A673 (cell line): ENCODE measurements around the gene ZNF322. TPM values are rescaled to one million over a fixed set of nuclear protein-coding genes. Genes with fewer than 3 reads are reported as not detected.
"Not testable (repeated sequence)": the region's sequence is repeated elsewhere in the genome, so short reads cannot be mapped to it uniquely, and the experiment has no call there.

Source experiments
- Bru-seq: library from RNA; stranded (reverse); fragments of 400-500 nt; gene quantifications from one replicate; lab custom pipeline; 2021; lab: Mats Ljungman, UMichigan
- BruChase-seq, 2 experiments: library from RNA; stranded (reverse); fragments of 400-500 nt; gene quantifications; one replicate each; lab custom pipeline; 2021; lab: Mats Ljungman, UMichigan
- BruUV-seq: library from RNA; stranded (reverse); fragments of 400-500 nt; replicated peaks from 2 replicates; lab custom pipeline; 2021; lab: Mats Ljungman, UMichigan
- CTCF ChIA-PET: fragments of 300-600 bp; sonication (Branson Sonifier 250); formaldehyde crosslinking; loops from one replicate; lab custom pipeline; 2022; ENCODE audit warnings: antibody characterized with exemption; lab: Charles Lee
- POLR2A ChIA-PET: fragments of 300-600 bp; sonication (Branson Sonifier 250); formaldehyde crosslinking; loops from one replicate; lab custom pipeline; 2022; ENCODE audit warnings: antibody characterized with exemption; ENCODE audit not compliant: low non-redundant PET; lab: Charles Lee
- DNase-seq: peaks from one replicate; pipeline ENCODE4 v3.0.0-alpha.2; 2015; ENCODE audit warnings: low spot score
- H3K27ac ChIP-seq: fragments of 200-600 bp; sonication (generic); 2 replicates; pipeline ENCODE4 v1.5.1; 2016; ENCODE audit warnings: mixed run types, low read depth, mild to moderate bottlenecking, mixed read lengths, antibody characterized with exemption, low read length; ENCODE audit not compliant: poor library complexity, severe bottlenecking
- H3K27me3 ChIP-seq: fragments of 200-600 bp; sonication (generic); replicated peaks from 2 replicates; pipeline ENCODE4 v1.6.1; 2017; ENCODE audit warnings: mixed run types, low read depth, mild to moderate bottlenecking, mixed read lengths, antibody characterized with exemption, low read length; ENCODE audit not compliant: insufficient read depth, poor library complexity
- H3K36me3 ChIP-seq: fragments of 200-600 bp; sonication (generic); 2 replicates; pipeline ENCODE4 v1.6.1; 2016; ENCODE audit warnings: mixed run types, mild to moderate bottlenecking, mixed read lengths, antibody characterized with exemption, low read length; ENCODE audit not compliant: insufficient read depth, poor library complexity, severe bottlenecking
- H3K4me1 ChIP-seq: fragments of 200-600 bp; sonication (generic); 2 replicates; pipeline ENCODE4 v1.6.1; 2017; ENCODE audit warnings: mixed run types, mild to moderate bottlenecking, mixed read lengths, antibody characterized with exemption, low read length; ENCODE audit not compliant: insufficient read depth, poor library complexity, severe bottlenecking
- H3K4me3 ChIP-seq: fragments of 200-600 bp; sonication (generic); 2 replicates; pipeline ENCODE4 v1.5.1; 2016; ENCODE audit warnings: low read depth, mixed run types, mild to moderate bottlenecking, mixed read lengths, low read length; ENCODE audit not compliant: poor library complexity, severe bottlenecking
- H3K9me3 ChIP-seq: fragments of 200-600 bp; sonication (generic); 2 replicates; pipeline ENCODE4 v1.6.1; 2016; ENCODE audit warnings: mixed run types, low read depth, mild to moderate bottlenecking, mixed read lengths, antibody characterized with exemption, low read length; ENCODE audit not compliant: poor library complexity, severe bottlenecking
- EZH2 ChIP-seq: fragments of 200-600 bp; sonication (generic); IDR thresholded peaks from 2 replicates; pipeline ENCODE4 v1.6.1; 2017; ENCODE audit warnings: borderline replicate concordance, low read depth, mild to moderate bottlenecking, mixed read lengths, antibody characterized with exemption, low read length; ENCODE audit not compliant: poor library complexity, severe bottlenecking
- intact Hi-C: fragments of 100-400 bp; cut with micrococcal nuclease; formaldehyde crosslinking; loops from one replicate; pipeline ENCODE4 v1.10.0; 2022; ENCODE audit not compliant: unreplicated experiment
- long read RNA-seq: library from polyadenylated mRNA; stranded (forward); transcript quantifications from one replicate; pipeline ENCODE4 v2.0.0, GENCODE V29; 2022
- total RNA-seq: library from RNA; stranded (reverse); gene quantifications from 2 replicates; pipeline ENCODE4 v1.2.3, GENCODE V29; 2021
- TF ChIP-seq, protein P1 (sequence below): fragments of 300-800, 200-600 bp; sonication (generic); conservative IDR thresholded peaks from 2 replicates; pipeline ENCODE4 v1.5.1; 2017; ENCODE audit warnings: low read depth, mild to moderate bottlenecking, antibody characterized with exemption, low read length, moderate library complexity, mixed read lengths

Gene ZNF322
- total RNA-seq (18.1 and 21.5 TPM in 2 replicates), Bru-seq, nascent RNA (percentile 79 among the genes with signal in this experiment), BruChase-seq, experiment 1, labeled RNA remaining after a 2-hour chase (percentile 73 among the genes with signal in this experiment), BruChase-seq, experiment 2, labeled RNA remaining after a 6-hour chase (percentile 52 among the genes with signal in this experiment)
- long read RNA-seq, full-length matches to known transcripts, result 21 of 35 reads
- long read RNA-seq, partial matches to known transcripts, result 2 of 35 reads
- long read RNA-seq, other reads (novel, unspliced or antisense), result 12 of 35 reads

DNA sequence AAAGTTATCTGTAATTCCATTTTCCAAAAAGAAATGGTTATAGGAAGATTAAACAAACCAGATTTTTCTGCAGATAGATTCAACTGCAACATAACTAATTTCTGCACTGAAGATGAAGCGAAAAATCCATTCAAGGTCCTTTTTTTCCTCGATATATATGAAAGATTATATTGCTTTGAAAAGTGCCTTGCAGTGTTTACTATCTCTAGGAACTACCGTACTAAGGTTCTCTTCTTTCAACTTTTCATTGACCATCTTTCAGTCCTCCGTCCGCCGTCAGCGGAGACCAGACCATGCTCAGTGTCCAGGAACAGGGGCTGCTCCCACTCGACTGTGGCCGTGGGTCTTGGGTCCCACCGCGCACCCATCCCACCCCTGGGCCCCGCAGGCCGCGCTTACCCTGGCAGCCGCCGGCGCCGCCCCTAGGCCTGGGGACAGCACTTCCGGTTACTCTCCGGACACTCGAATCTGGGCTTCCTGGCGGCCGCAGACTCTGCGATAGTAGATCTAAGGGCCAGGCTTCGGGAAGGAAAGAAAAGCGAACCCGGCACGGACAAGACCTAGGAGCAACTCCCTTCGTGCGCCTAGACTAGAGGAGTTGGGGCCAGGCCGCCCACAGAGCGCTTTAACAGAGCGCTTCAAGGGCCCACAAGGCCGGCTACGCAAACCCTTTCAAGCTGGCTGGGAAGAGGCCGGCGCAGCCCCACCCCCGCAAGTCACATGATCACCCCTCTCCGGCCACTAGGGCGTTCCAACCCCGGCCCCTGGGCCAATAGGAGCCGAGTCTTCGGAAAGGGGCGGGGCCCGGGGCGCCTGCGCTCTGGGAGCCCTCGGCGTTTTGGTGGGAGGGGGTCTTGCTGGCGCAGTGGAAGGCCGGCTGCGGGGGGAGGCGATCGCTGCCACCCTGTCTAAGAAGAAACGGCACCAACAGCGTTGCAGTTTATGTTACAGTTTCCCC, at the start of gene ZNF322:
Gene ZNF322 (minus strand): TSS at position 705 of the 958 bp plus-strand sequence. CDS start 21,193 bp downstream, outside the sequence.
- no peak for TF ChIP-seq EZH2
- TF ChIP-seq, protein P1, sequence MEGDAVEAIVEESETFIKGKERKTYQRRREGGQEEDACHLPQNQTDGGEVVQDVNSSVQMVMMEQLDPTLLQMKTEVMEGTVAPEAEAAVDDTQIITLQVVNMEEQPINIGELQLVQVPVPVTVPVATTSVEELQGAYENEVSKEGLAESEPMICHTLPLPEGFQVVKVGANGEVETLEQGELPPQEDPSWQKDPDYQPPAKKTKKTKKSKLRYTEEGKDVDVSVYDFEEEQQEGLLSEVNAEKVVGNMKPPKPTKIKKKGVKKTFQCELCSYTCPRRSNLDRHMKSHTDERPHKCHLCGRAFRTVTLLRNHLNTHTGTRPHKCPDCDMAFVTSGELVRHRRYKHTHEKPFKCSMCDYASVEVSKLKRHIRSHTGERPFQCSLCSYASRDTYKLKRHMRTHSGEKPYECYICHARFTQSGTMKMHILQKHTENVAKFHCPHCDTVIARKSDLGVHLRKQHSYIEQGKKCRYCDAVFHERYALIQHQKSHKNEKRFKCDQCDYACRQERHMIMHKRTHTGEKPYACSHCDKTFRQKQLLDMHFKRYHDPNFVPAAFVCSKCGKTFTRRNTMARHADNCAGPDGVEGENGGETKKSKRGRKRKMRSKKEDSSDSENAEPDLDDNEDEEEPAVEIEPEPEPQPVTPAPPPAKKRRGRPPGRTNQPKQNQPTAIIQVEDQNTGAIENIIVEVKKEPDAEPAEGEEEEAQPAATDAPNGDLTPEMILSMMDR, result no peak
- intact Hi-C loops, result no loop called here
- Histone ChIP-seq H3K27ac (peak within 1 kb of the TSS; percentile 71), H3K4me1 (no peaks in the 10 kb centered on the region), H3K9me3 (no peaks in the 10 kb centered on the region), H3K36me3 (peaks cover 5% of the 10 kb centered on the region), H3K4me3 (peak within 1 kb of the TSS; percentile 76), H3K27me3 (peaks cover 9% of the 10 kb centered on the region)
- CTCF ChIA-PET, result no interaction called here
- BruUV-seq, result no TSS peak
- peak; percentile 96 for DNase-seq
- POLR2A ChIA-PET, result no interaction called here

DNA sequence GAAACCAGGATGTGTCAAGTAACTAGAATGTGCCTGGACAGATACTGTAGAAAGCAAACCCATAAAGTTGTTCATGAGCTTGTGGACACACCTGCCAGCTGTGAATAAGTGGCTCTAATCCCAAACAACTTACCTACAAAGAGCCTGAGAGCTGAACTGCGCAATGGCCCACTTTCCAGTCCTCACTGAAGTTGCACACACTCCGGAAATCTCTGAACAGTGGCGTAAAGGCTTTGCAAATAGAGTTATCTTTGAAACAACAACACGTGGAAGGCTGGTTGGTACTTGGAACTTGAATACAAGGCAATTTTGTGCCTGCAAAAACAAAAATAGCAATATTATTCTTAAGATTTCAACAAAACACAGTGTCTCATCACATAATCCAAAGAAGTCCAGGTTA, 46.2 kb upstream of the ZNF322 start:
- H3K4me1 ChIP-seq, CTCF ChIA-PET, H3K36me3 ChIP-seq, DNase-seq, BruUV-seq, intact Hi-C loops, POLR2A ChIA-PET, H3K27ac ChIP-seq, H3K27me3 ChIP-seq, H3K4me3 ChIP-seq, H3K9me3 ChIP-seq: not testable (repeated sequence)

GRCh38 chr6:26705352-26705751, 45.8 kb upstream of the ZNF322 start:
- POLR2A ChIA-PET, BruUV-seq, H3K27me3 ChIP-seq, DNase-seq, H3K27ac ChIP-seq, H3K4me3 ChIP-seq, CTCF ChIA-PET, H3K36me3 ChIP-seq, H3K9me3 ChIP-seq, intact Hi-C loops, H3K4me1 ChIP-seq: not testable (repeated sequence)

DNA sequence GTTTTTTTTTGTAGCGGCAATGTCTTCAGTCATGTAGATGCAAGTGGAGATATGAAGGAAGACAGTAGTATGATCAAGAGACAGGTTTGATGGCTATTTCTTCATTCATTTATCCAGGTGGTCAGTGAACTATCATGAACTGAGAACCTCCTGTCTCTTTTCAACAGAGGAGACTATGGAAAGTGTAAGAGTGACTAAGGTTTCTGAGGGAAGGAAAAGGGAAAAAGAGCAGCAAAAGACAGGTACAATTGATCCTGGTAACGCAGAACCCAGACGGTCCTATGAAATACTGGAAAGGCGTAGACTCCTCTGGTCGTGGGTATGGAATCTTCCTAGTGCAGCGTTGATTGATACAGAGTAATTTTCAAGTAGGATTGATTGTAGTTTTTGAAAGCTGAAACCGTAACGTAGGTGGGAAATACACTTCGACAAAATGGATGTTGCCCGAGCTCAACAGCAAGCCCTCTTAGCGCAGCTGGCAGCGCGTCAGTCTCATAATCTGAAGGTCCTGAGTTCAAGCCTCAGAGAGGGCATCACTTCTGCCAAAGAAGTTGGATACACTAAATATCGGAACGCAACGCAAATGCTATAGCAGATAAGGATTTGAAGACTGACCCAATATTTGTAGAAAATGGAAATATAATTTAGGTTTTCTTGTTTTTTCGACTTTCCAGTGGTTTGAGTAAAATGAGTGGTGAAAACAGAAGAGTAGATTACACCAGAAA, 41.6 kb upstream of the ZNF322 start:
- POLR2A ChIA-PET, intact Hi-C loops, CTCF ChIA-PET, BruUV-seq, H3K27ac ChIP-seq, H3K4me1 ChIP-seq, H3K36me3 ChIP-seq, H3K9me3 ChIP-seq, DNase-seq, H3K4me3 ChIP-seq, H3K27me3 ChIP-seq: not testable (repeated sequence)

GRCh38 chr6:26697496-26697895, 38.0 kb upstream of the ZNF322 start:
- H3K27me3 ChIP-seq, BruUV-seq, CTCF ChIA-PET, POLR2A ChIA-PET, H3K4me3 ChIP-seq, H3K27ac ChIP-seq, DNase-seq, intact Hi-C loops, H3K36me3 ChIP-seq, H3K9me3 ChIP-seq, H3K4me1 ChIP-seq: not testable (repeated sequence)

DNA sequence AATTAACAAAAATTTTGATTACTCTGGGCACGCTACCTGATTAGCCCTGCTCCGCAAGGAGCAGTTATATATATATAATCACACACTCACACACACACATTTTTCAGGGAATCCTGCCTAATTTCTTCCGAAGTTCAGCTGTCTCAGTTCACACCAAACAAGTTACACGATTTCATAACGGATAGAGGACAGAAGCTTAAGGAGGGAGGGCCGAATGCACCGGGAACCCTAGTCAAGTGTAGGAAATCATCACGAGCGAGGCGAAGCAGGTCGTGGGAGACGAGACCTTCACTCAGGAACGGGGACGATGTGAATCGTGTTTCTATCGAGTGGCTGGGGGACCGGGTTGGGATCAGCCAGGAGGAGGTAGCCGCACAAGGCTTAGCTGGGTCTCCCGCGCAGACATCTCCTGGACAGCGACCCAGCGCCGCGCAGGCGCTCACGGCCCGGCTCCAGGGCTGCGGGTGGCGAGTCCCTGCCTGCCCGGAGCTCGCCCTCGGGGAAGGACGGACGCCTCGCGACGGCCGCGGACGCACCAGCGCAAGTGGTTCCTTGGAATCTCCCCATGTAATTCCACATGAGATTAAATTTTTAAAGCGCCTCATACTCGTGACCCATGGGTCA, 29.9 kb upstream of the ZNF322 start:
- H3K27me3 ChIP-seq, H3K4me3 ChIP-seq, BruUV-seq, H3K36me3 ChIP-seq, intact Hi-C loops, H3K27ac ChIP-seq, H3K4me1 ChIP-seq, POLR2A ChIA-PET, DNase-seq, H3K9me3 ChIP-seq, CTCF ChIA-PET: not testable (repeated sequence)
